Caco-2 (cell line): Measurements from ENCODE around the gene WASHC4. TPM values are rescaled to one million over a fixed set of nuclear protein-coding genes. Genes with fewer than 3 reads are reported as not detected.
A peak's percentile ranks its signal among the peaks of the same experiment; 100 is the strongest.
"Not testable (repeated sequence)": the region's sequence is repeated elsewhere in the genome, so short reads cannot be mapped to it uniquely, and the experiment has no call there.

Experiments used
- BruUV-seq: library from RNA; stranded (reverse); fragments of 400-500 nt; replicated peaks from 2 replicates; lab custom pipeline; 2021; lab: Mats Ljungman, UMichigan
- CTCF ChIA-PET: fragments of 300-600 bp; sonication (Branson Sonifier 250); formaldehyde crosslinking; loops from one replicate; lab custom pipeline; 2022; ENCODE audit warnings: antibody characterized with exemption; lab: Charles Lee
- POLR2A ChIA-PET: fragments of 300-600 bp; sonication (Branson Sonifier 250); formaldehyde crosslinking; loops from one replicate; lab custom pipeline; 2022; ENCODE audit warnings: antibody characterized with exemption; lab: Charles Lee
- DNase-seq, 2 experiments: peaks; one replicate each; pipeline versions ENCODE4 v3.0.0 to v3.0.0-alpha.2; 2020 to 2022
- H3K27me3 ChIP-seq: replicated peaks from 2 replicates; pipeline ENCODE4 v1.6.0; 2011; ENCODE audit warnings: low read length; ENCODE audit not compliant: control insufficient read depth, insufficient read depth
- H3K36me3 ChIP-seq: 2 replicates; pipeline ENCODE4 v1.5.1; 2011; ENCODE audit warnings: low read length; ENCODE audit not compliant: control insufficient read depth, insufficient read depth
- H3K4me1 ChIP-seq: fragments of 250-450 bp; sonication (Bioruptor Pico); 2 replicates; pipeline ENCODE4 v1.5.1; 2020; ENCODE audit warnings: mild to moderate bottlenecking
- H3K4me3 ChIP-seq: 2 replicates; pipeline ENCODE4 v1.5.1; 2011; ENCODE audit warnings: low read depth, mild to moderate bottlenecking, control low read depth, low read length
- H3K9me3 ChIP-seq: fragments of 250-450 bp; sonication (Bioruptor Pico); 2 replicates; pipeline ENCODE4 v1.5.1; 2020; ENCODE audit warnings: mild to moderate bottlenecking, moderate library complexity
- H3K27ac Mint-ChIP-seq: one replicate; pipeline ENCODE4 v1.8.0; 2022; ENCODE audit warnings: mixed read lengths; ENCODE audit not compliant: unreplicated experiment
- H3K27me3 Mint-ChIP-seq: one replicate; pipeline ENCODE4 v1.8.0; 2022; ENCODE audit warnings: mixed read lengths; ENCODE audit not compliant: insufficient read depth, unreplicated experiment
- H3K36me3 Mint-ChIP-seq: one replicate; pipeline ENCODE4 v1.8.0; 2022; ENCODE audit warnings: mild to moderate bottlenecking, mixed read lengths; ENCODE audit not compliant: insufficient read depth, unreplicated experiment
- H3K4me1 Mint-ChIP-seq: one replicate; pipeline ENCODE4 v1.8.0; 2022; ENCODE audit warnings: low read depth, mixed read lengths; ENCODE audit not compliant: unreplicated experiment
- H3K4me3 Mint-ChIP-seq: one replicate; pipeline ENCODE4 v1.8.0; 2022; ENCODE audit warnings: mild to moderate bottlenecking, moderate library complexity, mixed read lengths; ENCODE audit not compliant: unreplicated experiment
- H3K9me3 Mint-ChIP-seq: one replicate; pipeline ENCODE4 v1.8.0; 2022; ENCODE audit warnings: mixed read lengths; ENCODE audit not compliant: unreplicated experiment
- intact Hi-C: fragments of 100-400 bp; cut with micrococcal nuclease; formaldehyde crosslinking; loops from one replicate; pipeline ENCODE4 v1.10.0; 2022; ENCODE audit not compliant: unreplicated experiment
- total RNA-seq: library from RNA; stranded (reverse); gene quantifications from 2 replicates; pipeline ENCODE4 v1.2.3, GENCODE V29; 2022
- TF ChIP-seq, protein P1 (sequence below), 2 experiments: fragments of 200-600 bp in 1 of 2; IDR thresholded peaks; 1 replicate in 1 of 2; 2 replicates in 1 of 2; pipeline versions ENCODE4 v1.5.1 to v1.8.0; 2011 to 2022; ENCODE audit warnings: antibody characterized with exemption in 1 of 2, control low read depth in 1 of 2, inconsistent platforms in 1 of 2, low read depth in 1 of 2, low read length in 1 of 2, mild to moderate bottlenecking in 1 of 2, moderate library complexity in 1 of 2; ENCODE audit not compliant: insufficient read depth in 1 of 2, severe bottlenecking in 1 of 2, unreplicated experiment in 1 of 2

WASHC4 gene
- total RNA-seq, 1 experiment from 2014 or later: 41.0 TPM

GRCh38 chr12:105090361-105090760 is 17.2 kb upstream of the WASHC4 start:
- H3K9me3 ChIP-seq: peaks cover 8% of the 10 kb centered on the region; the same call in 1 of the 2 replicates
- TF ChIP-seq, protein P1, sequence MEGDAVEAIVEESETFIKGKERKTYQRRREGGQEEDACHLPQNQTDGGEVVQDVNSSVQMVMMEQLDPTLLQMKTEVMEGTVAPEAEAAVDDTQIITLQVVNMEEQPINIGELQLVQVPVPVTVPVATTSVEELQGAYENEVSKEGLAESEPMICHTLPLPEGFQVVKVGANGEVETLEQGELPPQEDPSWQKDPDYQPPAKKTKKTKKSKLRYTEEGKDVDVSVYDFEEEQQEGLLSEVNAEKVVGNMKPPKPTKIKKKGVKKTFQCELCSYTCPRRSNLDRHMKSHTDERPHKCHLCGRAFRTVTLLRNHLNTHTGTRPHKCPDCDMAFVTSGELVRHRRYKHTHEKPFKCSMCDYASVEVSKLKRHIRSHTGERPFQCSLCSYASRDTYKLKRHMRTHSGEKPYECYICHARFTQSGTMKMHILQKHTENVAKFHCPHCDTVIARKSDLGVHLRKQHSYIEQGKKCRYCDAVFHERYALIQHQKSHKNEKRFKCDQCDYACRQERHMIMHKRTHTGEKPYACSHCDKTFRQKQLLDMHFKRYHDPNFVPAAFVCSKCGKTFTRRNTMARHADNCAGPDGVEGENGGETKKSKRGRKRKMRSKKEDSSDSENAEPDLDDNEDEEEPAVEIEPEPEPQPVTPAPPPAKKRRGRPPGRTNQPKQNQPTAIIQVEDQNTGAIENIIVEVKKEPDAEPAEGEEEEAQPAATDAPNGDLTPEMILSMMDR (IDR thresholded peaks at IDR 0.05; ENCODE audit: insufficient read depth in 1 of 2, low read depth in 1 of 2, low read length in 1 of 2, severe bottlenecking in 1 of 2, unreplicated experiment in 1 of 2): no peak
- H3K36me3 ChIP-seq: no peaks in the 10 kb centered on the region
- H3K4me1 ChIP-seq: no peaks in the 10 kb centered on the region; the same call in 1 of the 2 replicates
- H3K27ac Mint-ChIP-seq: no peak overlapping the region
- no peak overlapping the region for H3K4me3 Mint-ChIP-seq
- CTCF ChIA-PET: no interaction called here
- no peaks in the 10 kb centered on the region for H3K27me3 ChIP-seq
- H3K36me3 Mint-ChIP-seq: peaks cover 10% of the 10 kb centered on the region
- DNase-seq: no peak
- H3K9me3 Mint-ChIP-seq: peaks cover 14% of the 10 kb centered on the region
- no peaks in the 10 kb centered on the region for H3K27me3 Mint-ChIP-seq
- H3K4me1 Mint-ChIP-seq: peaks cover 7% of the 10 kb centered on the region
- no peak overlapping the region for H3K4me3 ChIP-seq
- intact Hi-C loops: no loop called here
- POLR2A ChIA-PET: no interaction called here
- BruUV-seq: no TSS peak

GRCh38 chr12:105091476-105092206 is 15.9 kb upstream of the WASHC4 start:
- ChIA-PET POLR2A (no interaction called here), CTCF (interaction anchor here (0.7 kb wide), 1 partner anchor 424 kb away, joined by 7 read pairs; no protein-coding TSS in a partner anchor)
- peaks cover 10% of the 10 kb centered on the region for H3K36me3 Mint-ChIP-seq
- no peaks in the 10 kb centered on the region for H3K27me3 Mint-ChIP-seq
- intact Hi-C loops: no loop called here
- TSS peak; percentile 72 for BruUV-seq
- peaks cover 10% of the 10 kb centered on the region for H3K9me3 Mint-ChIP-seq
- no peaks in the 10 kb centered on the region; the same call in 1 of the 2 replicates for H3K4me1 ChIP-seq
- peak overlapping the region; percentile 91 for H3K4me3 Mint-ChIP-seq
- H3K27me3 ChIP-seq: no peaks in the 10 kb centered on the region
- no peak for DNase-seq
- TF ChIP-seq, protein P1 (IDR thresholded peaks at IDR 0.05; ENCODE audit: insufficient read depth in 1 of 2, low read depth in 1 of 2, low read length in 1 of 2, severe bottlenecking in 1 of 2, unreplicated experiment in 1 of 2): no peak
- H3K36me3 ChIP-seq: no peaks in the 10 kb centered on the region
- peaks cover 13% of the 10 kb centered on the region; the same call in 1 of the 2 replicates for H3K9me3 ChIP-seq
- H3K4me1 Mint-ChIP-seq: peaks cover 7% of the 10 kb centered on the region
- H3K27ac Mint-ChIP-seq: peak overlapping the region; percentile 84
- H3K4me3 ChIP-seq: peak overlapping the region; percentile 40

GRCh38 chr12:105092336-105092735 is 15.2 kb upstream of the WASHC4 start:
- H3K36me3 Mint-ChIP-seq: peaks cover 10% of the 10 kb centered on the region
- no TSS peak for BruUV-seq
- H3K4me1 Mint-ChIP-seq: peaks cover 7% of the 10 kb centered on the region
- H3K27me3 Mint-ChIP-seq: no peaks in the 10 kb centered on the region
- intact Hi-C loops: no loop called here
- peaks cover 16% of the 10 kb centered on the region for H3K9me3 Mint-ChIP-seq
- Histone ChIP-seq H3K4me1 (no peaks in the 10 kb centered on the region; the same call in 1 of the 2 replicates), H3K4me3 (peak overlapping the region; percentile 40), H3K9me3 (peaks cover 13% of the 10 kb centered on the region; the same call in 1 of the 2 replicates), H3K36me3 (no peaks in the 10 kb centered on the region), H3K27me3 (no peaks in the 10 kb centered on the region)
- peak; percentile 81 to 87 for DNase-seq
- ChIA-PET POLR2A (interaction anchor here (1.0 kb wide), 1 partner anchor 15 kb away, joined by 3 read pairs; the partner anchor contains the start of gene WASHC4), CTCF (no interaction called here)
- TF ChIP-seq, protein P1 (IDR thresholded peaks at IDR 0.05; ENCODE audit: insufficient read depth in 1 of 2, low read depth in 1 of 2, low read length in 1 of 2, severe bottlenecking in 1 of 2, unreplicated experiment in 1 of 2): peak in 1 of 2 experiments; percentile 8
- peak overlapping the region; percentile 91 for H3K4me3 Mint-ChIP-seq
- peak overlapping the region; percentile 84 for H3K27ac Mint-ChIP-seq

DNA sequence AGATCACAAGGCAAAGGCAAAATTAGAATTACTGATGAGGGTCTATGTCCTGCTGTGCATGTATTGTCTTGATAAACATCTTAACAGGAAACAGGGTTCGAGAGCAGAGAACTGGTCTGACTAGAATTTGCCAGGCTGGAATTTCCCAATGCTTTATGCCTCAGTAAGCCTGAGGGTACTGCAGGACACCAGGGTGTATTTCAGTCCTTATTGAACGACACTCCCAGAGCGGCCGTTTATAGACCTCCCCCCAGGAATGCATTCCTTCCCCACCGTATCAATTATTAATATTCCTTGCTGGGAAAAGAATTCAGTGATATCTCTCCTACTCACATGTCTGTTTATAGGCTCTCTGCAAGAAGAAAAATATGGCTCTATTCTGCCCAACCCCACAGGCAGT is 12.2 kb upstream of the WASHC4 start:
- POLR2A ChIA-PET, H3K27ac Mint-ChIP-seq, intact Hi-C loops, H3K4me3 ChIP-seq, CTCF ChIA-PET, H3K4me1 ChIP-seq, H3K36me3 Mint-ChIP-seq, H3K4me3 Mint-ChIP-seq, H3K36me3 ChIP-seq, BruUV-seq, H3K27me3 Mint-ChIP-seq, H3K27me3 ChIP-seq: not testable (repeated sequence)
- peaks cover 11% of the 10 kb centered on the region for H3K4me1 Mint-ChIP-seq
- peak in 1 of 2 experiments; percentile 27 for DNase-seq
- H3K9me3 Mint-ChIP-seq: peaks cover 36% of the 10 kb centered on the region
- peaks cover 13% of the 10 kb centered on the region; the same call in 1 of the 2 replicates for H3K9me3 ChIP-seq
